GM19468 (cell line): ENCODE results near the gene HM13.
"Not testable (repeated sequence)": the region's sequence is repeated elsewhere in the genome, so short reads cannot be mapped to it uniquely, and the experiment has no call there.

Source experiments
- ATAC-seq: cut with Tn5 transposase; IDR thresholded peaks from one replicate; pipeline ENCODE4 v1.9.1; 2021; ENCODE audit warnings: mild to moderate bottlenecking, moderate library complexity, moderate number of reproducible peaks; ENCODE audit not compliant: unreplicated experiment; ENCODE audit errors: extremely low read depth

HM13 gene

DNA sequence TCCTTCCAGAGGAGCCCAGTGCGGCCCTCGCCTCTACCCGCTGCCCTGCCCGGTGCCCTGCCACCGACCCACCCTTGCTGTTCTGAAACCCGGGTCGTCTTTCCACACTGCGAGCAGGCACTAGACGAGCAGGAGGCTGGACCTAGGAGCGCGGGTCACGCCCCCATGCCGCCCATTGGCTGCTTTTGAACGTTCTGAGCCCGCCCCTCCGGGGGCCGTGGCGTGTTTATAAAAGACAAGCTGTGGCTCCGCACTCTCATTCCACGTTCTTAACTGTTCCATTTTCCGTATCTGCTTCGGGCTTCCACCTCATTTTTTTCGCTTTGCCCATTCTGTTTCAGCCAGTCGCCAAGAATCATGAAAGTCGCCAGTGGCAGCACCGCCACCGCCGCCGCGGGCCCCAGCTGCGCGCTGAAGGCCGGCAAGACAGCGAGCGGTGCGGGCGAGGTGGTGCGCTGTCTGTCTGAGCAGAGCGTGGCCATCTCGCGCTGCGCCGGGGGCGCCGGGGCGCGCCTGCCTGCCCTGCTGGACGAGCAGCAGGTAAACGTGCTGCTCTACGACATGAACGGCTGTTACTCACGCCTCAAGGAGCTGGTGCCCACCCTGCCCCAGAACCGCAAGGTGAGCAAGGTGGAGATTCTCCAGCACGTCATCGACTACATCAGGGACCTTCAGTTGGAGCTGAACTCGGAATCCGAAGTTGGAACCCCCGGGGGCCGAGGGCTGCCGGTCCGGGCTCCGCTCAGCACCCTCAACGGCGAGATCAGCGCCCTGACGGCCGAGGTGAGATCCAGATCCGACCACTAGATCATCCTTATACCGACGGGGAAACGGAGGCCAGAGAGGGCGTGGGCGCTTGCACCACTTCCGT, 91.0 kb downstream of the HM13 start, which contains the start of gene ID1:
Gene ID1 (plus strand): TSS at position 259 of the 871 bp plus-strand sequence. CDS start 99 bp downstream, at position 358.
- peak; percentile 87 for ATAC-seq

DNA sequence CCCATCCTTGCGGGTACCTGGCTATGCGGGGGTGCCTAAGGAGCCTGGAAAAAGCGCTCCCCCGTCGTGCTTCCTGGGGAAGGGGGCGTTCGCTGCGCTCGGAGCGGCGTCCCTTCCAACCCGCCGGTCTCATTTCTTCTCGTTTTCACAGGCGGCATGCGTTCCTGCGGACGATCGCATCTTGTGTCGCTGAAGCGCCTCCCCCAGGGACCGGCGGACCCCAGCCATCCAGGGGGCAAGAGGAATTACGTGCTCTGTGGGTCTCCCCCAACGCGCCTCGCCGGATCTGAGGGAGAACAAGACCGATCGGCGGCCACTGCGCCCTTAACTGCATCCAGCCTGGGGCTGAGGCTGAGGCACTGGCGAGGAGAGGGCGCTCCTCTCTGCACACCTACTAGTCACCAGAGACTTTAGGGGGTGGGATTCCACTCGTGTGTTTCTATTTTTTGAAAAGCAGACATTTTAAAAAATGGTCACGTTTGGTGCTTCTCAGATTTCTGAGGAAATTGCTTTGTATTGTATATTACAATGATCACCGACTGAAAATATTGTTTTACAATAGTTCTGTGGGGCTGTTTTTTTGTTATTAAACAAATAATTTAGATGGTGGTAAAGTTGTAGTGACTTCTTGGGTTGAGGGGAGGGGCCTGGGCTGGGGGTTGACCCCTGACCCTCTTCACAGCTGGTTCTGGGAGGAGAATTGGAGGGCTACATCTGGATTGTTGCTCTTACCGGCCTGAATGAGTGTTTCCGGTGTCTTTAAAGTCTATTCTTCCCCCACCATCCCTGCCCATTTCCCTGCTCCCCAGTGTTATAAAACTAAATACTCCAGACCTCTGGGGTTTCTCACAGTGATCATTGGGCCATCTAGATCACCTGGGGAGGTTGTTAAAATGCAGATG, 91.9 kb downstream of the HM13 start:
- ATAC-seq = no peak

DNA sequence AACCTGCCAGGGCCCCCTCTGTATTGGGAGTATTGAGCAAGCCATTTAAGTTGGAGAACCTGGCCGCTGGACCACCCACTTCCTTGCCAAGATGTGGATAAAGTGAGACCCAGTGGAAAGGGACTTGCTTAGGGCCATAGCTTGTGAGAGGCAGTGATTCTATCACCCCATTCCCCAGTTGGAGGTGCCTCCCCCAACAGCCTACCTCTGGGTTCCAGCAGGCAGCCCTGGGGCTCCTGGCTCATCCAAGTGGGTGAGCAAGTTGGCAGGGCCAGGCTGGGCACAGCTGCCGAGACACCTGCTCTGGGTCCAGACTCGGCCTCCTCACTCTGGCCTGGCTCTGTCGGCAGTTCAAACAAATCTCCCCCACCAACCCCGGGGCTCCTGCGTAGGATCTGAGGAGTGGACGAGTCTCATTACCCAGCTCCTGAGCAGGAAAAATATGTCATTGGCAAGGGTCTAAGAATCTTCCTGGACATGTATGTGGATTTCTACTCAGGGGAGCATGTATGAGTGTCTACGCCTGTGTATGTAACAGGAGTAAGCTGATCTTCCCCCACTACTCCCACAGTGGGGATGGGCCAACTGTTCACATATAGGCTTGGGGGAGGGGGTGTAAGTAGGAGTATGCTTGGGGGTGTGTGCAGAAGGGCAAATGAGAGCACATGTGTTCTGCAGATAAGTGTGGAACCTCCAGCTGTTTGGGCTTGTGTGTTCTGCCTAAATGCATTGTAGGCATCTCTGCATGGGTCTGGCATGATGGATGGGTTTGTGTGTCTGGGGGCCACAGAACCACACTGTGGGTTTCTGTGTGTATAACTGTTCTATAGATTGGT, 92.8 kb downstream of the HM13 start:
- no peak for ATAC-seq

DNA sequence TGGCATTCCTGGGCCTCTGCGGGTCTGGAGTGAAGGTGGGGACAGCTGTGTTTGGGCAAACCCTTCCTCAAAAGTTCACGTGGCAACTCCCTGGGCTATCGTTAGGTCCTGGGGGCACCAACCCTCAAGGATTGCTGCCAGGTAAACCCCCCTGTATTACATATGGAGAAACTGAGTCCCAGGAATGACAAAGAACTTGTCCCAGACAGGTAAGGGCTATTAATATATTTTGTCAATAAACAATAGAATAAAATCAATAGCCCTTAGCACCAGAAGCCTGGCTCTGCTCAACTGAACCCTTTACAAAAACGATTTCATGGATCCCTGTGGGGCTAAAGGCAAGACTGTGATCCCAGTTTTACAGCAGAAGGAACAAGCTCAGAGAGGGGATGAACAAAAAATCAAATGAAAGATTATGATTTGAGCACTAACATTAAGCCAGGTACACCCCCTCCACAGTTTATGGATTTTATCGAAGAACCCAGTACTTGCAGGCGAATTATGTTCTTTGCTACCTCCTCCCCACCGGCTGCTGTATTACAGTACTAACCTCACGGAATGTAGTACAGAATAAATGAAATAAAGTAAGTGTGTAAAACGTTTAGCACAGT, 93.5 kb downstream of the HM13 start:
- ATAC-seq = no peak

DNA sequence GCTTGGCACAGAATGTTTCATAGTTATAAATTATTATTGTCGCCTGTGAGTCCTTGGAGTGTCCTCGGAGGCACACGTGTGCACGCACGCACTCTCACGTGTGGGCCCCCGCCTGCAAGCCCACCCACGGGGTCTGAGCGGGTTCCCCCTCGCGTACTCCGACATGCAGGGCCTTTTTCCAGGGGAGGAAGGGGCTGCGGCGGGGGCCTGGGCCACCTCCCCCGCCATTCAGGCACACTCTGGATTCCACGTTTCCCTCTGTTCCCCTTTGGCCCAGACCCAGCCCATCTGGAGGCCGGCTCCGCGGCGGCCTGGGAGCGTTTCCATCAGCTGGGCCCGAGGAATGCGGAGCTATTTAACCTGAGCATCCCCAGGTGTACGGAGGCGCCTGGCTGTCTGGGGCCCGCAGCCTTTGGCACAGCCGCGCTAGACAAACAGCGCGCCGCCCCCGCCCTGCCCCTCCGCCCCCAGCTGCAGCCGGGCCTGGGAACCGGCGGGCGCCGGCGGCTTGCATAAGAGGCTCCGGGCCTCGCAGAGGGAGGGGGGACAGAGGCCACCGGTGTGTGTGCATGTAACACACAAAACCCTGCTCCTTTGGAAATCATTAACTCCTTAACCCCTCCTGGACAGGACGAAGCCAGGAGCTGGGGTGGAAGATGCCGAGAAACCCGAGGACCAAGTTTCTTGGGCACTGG, 94.2 kb downstream of the HM13 start:
- no peak for ATAC-seq

DNA sequence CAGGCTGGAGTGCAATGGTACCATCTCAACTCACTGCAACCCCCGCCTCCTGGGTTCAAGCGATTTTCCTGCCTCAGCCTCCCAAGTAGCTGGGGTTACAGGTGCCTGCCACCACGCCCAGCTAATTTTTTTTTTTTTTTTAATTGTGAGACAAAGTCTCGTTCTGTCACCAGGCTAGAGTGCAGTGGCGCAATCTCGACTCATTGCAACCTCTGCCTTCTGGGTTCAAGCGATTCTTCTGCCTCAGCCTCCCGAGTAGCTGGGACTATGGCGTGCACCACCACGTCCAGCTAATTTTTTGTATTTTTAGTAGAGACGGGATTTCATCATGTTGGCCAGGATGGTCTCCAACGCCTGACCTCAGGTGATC, 98.0 kb downstream of the HM13 start:
- ATAC-seq = not testable (repeated sequence)

DNA sequence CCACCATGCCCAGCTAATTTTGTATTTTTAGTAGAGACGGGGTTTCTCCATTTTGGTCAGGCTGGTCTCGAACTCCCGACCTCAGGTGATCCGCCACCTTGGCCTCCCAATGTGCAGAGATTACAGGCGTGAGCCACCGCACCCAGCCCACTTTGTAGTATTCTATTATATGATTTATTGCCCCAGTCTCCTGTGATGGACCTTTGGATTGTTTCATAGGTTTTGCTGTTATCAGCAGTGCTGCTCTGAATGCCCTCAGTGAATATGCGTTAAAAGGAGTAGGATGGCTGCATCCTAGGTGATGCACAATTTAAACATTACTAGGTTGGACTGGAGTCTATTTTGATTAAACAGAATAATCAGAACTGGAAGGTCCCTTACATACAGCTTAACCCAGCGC, 101.2 kb downstream of the HM13 start:
- no peak for ATAC-seq

DNA sequence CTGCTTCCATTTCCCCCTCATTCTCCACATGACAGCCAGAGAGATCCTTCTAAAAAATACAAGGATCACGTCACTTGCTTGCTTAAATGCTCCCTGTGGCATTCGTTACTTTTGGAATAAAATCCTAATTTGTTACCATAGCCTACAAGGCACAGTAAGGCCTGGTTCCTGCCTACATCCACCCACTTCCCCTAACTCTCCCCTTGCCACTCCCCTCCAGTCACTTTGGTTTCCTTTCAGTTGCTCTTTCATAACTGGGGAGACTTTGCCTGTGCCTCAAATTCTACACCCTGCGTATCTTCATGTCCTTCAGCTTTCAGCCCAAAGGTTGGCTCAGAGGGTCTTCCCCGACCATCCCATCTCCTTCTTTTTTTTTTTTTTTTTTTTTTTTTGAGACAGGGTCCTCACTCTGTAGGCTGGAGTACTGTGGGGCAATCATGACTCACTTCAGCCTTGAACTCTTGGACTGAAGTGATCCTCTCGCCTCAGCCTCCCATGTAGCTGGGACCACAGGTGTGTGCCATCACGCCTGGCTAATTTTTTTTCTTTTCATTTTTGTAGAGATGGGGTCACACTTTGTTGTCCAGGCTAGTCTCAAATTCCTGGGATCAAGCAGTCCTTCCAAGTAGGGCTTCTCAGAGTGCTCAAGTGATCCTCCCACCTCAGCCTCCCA, 103.3 kb downstream of the HM13 start:
- no peak for ATAC-seq
